HS-5 (cell line): Measurements from ENCODE around the gene COL5A1.
"Not testable (repeated sequence)": the region's sequence is repeated elsewhere in the genome, so short reads cannot be mapped to it uniquely, and the experiment has no call there.

Experiments used
- DNase-seq: peaks from one replicate; pipeline ENCODE4 v3.0.0-alpha.2; 2012; ENCODE audit warnings: low read depth

The COL5A1 gene

GRCh38 chr9:134638502-134639090, 3.0 kb upstream of the COL5A1 start:
- DNase-seq: no peak

- no peak for DNase-seq
Measured at GRCh38 chr9:134639994-134640393, 1.6 kb upstream of the COL5A1 start.

DNA sequence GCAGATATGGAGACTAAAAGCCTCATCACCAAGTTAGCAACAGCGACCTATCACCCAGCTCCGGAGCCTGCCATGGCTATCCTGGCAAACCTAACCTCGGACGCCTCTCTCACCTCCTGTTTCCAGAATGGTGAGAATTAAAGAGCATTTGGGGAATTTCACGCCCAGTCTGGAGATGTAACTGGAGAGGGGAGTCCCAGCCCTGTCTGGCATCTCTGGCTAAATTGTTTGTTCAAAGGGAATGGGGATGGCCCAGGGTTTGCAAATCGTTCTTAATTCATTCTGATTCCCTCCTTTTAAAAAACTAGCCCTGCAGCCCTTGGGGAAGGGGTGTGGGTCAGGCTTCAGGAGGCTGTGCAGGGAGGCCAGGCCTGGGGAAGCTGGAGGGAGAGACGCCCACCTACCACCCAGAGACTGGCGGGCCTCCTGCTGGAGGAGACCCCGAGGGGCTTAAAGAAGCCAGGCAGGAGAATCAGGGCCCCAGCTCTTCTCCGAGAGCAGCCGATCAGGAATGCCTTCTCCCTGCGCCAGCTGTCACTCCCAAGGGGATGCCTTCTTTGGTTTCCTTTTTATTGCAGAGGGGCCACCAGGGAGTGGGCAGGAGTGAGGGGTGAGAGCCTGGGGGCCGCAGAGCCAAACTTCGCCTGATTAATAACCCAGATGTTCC, 964 bp upstream of the COL5A1 start:
- DNase-seq: no peak

GRCh38 chr9:134641990-134642384, 384 bp downstream of the COL5A1 start:
- no peak for DNase-seq

- DNase-seq: peak; percentile 61
Measured at GRCh38 chr9:134642385-134643181, 980 bp downstream of the COL5A1 start.

- DNase-seq: no peak
Measured at GRCh38 chr9:134643222-134643671, 1.6 kb downstream of the COL5A1 start.

- DNase-seq: not testable (repeated sequence)
Measured at GRCh38 chr9:134644401-134644724, 2.8 kb downstream of the COL5A1 start.

GRCh38 chr9:134644725-134645606, 3.4 kb downstream of the COL5A1 start:
- peak; percentile 96 for DNase-seq

DNA sequence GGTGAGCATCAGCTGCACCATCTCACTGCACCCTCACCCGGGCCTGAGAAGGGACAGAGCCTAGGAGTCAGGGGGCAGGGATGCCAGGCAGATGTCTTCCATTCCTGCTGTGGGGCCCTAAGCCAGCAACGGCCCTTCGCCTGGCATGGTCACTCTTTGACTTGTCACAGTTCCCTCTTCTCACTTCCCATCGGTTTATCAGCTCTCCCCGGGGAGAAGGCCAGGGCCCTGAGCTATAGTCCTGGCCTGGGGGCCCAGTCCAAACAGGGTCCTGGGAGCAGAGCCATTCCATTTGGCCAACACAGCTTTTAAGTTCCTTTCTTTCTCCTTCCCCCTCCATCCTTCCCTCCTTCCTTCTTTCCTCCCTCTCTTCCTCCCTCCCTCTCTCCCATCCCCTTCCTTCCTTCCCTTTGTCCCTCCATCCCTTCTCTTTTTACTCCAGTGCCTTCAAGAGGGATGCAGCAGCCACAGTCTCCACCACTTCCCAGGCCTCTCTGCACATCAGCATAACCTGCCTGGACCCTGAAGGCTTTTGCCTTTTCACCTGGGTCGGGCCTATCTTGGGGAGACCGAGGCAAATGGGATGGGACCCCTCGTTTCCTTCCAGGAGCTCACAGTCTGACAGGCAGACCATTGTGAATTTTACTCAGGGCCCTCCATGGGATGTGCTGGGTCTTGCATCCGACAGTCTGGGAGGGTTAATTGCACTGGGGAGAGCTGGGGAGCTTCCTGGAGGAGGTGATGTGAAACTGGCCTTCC, 4.2 kb downstream of the COL5A1 start:
- no peak for DNase-seq

GRCh38 chr9:134647359-134648080, 5.9 kb downstream of the COL5A1 start:
- no peak for DNase-seq

- peak; percentile 55 for DNase-seq
Measured at GRCh38 chr9:134648701-134649530, 7.3 kb downstream of the COL5A1 start.

- no peak for DNase-seq
Measured at GRCh38 chr9:134650431-134651190, 9.0 kb downstream of the COL5A1 start.

DNA sequence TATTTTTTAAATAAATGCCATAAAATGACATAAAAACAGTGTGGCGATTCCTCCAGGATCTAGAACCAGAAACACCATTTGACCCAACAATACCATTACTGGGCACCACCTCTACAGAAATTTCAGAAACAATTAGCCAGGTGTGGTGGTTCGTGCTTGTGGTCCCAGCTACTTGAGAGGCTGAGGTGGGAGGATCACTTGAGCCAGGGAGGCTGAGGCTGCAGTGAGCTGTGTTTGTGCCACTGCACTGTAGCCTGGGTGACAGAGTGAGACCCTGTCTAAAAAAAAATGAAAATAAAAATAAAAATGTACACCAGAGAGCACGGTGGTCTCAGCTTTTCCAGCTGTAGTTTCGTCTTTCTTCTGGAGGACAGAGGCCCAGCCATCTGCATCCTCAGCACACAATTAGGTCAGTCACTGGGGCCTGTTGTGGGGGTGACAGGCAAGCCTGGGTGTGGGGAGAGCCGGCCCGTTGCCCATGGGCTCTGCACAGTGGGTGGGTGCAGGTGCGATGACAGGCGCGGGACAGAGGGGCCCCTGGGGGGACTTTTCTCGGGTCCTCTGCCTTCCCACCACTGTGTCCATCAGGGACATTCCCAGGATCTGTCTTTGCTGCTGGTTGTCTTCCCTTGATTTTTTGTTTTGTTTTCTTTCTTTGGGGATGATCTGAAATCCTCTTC, 9.8 kb downstream of the COL5A1 start:
- no peak for DNase-seq

DNA sequence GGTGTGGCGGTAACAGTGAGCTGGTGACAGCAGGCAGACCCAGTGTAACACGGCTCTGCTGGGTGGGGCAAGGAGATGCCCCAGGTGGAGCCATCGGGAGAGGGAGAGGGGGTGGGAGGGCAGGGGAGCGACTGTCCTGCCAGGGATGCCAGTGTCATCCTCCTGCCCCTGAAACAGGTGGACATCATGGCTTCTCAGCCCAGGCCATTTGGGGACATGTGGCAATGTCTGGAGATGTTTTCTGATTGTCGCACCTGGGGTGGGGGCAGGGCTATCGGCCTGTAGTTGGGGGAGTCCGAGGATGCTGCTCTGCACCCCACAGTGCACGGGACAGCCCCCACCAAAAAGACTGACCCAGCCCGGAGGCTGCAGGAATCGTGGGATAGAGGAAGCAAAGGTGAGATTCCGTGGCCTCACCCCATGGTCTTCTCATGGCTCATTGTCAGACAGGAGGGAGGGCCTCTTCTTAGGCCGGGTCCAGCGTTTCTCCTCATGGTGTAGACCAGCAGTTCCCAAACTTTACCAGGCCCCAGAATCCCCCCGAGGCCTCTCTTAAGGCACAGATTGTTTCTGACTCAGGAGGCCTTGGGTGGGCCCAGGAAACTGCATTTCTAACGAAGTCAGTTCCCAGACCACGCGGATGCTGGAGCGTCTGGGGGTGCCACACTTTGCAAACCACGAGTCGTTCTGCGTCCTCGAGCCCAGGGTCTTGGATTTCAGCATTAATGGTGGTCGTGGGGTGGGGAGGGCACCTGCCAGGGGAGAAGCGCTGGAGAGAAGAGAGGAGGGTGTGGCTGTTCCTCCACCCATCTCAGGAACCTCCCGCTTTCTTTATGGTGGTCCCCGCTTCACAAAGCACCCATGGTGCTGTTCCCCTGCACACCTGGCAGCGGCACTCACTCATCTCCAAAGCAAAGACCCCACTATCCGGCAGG, 11.0 kb downstream of the COL5A1 start:
- no peak for DNase-seq

- no peak for DNase-seq
Measured at GRCh38 chr9:134653259-134654009, 11.8 kb downstream of the COL5A1 start.

GRCh38 chr9:134655101-134655500, 13.5 kb downstream of the COL5A1 start:
- DNase-seq: no peak
